Measurements from ENCODE around the gene ZDHHC24.
A peak's percentile ranks its signal among the peaks of the same experiment; 100 is the strongest.

Gene ZDHHC24

DNA sequence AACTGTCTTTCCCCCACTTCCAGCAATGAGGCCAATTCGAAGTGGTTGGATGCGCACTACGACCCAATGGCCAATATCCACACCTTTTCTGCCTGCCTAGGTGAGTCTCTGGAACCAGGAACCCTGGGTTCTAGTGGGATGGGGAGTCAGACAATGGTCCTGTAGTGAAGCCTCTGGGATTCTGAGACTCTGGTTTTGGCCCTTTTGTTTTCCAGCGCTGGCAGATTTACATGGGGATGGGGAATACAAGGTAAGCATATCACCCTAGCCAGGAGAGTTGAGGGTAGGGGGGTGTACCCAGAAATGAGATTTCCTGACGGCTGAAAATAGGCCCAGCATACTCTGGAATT, 34.9 kb downstream of the ZDHHC24 start:
- H3K36me3 ChIP-seq (ENCODE audit: insufficient read depth, low read length): peaks cover 27% of the 10 kb centered on the region
- peak overlapping the region; percentile 86 for H3K4me2 ChIP-seq (ENCODE audit: low read length)
- peak overlapping the region; percentile 83 for H3K9ac ChIP-seq (ENCODE audit: low read depth, low read length)
- no peaks in the 10 kb centered on the region for H3K27me3 ChIP-seq (ENCODE audit: control insufficient read depth, insufficient read depth, low read length)
- H3K4me1 ChIP-seq (ENCODE audit: control insufficient read depth, insufficient read depth, low read length): peaks cover 9% of the 10 kb centered on the region
- no peaks in the 10 kb centered on the region for H3K9me3 ChIP-seq (replicated peaks; ENCODE audit: low read length)
- H3K4me3 ChIP-seq (ENCODE audit: low read length): peak overlapping the region; percentile 89

GRCh38 chr11:66510271-66510989, 35.4 kb downstream of the ZDHHC24 start, which contains the start of gene BBS1:
TSS of gene BBS1 (plus strand) at chr11:66510635. CDS start at chr11:66510660, 25 bp downstream.
- peak within 1 kb of the TSS; percentile 89 for H3K4me3 ChIP-seq (ENCODE audit: low read length)

DNA sequence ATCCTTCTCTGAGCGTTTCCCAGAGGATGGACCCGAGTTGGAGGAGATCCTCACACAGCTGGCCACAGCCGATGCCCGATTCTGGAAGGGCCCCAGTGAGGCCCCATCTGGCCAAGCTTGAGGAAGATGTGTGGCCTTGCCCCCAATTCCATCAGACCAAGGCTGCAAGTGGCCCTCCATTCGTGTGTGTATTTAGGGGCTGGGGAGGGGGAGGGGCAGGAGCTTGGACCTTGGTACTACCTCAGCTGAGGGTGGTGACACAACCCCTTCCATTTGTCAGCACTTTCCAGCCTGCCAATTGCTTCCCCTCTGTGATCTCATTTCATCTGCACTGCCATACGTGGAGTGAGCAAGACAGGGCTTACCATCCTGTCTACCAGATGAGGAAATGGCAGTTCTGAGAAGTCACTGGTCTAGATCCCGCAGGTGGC, 36.7 kb downstream of the ZDHHC24 start:
- no peak overlapping the region for H3K9ac ChIP-seq (ENCODE audit: low read depth, low read length)
- H3K36me3 ChIP-seq (ENCODE audit: insufficient read depth, low read length): peaks cover 32% of the 10 kb centered on the region
- H3K9me3 ChIP-seq (replicated peaks; ENCODE audit: low read length): no peaks in the 10 kb centered on the region
- no peak overlapping the region for H3K4me3 ChIP-seq (ENCODE audit: low read length)
- H3K4me2 ChIP-seq (ENCODE audit: low read length): no peak overlapping the region
- no peaks in the 10 kb centered on the region for H3K27me3 ChIP-seq (ENCODE audit: control insufficient read depth, insufficient read depth, low read length)
- H3K4me1 ChIP-seq (ENCODE audit: control insufficient read depth, insufficient read depth, low read length): peaks cover 9% of the 10 kb centered on the region

More at GRCh38 chr11:66510271-66510989, 35.4 kb downstream of the ZDHHC24 start, which contains the start of gene BBS1:
- H3K9me3 ChIP-seq (replicated peaks; ENCODE audit: low read length): no peaks in the 10 kb centered on the region
- peak within 1 kb of the TSS; percentile 83 for H3K9ac ChIP-seq (ENCODE audit: low read depth, low read length)
- no peaks in the 10 kb centered on the region for H3K27me3 ChIP-seq (ENCODE audit: control insufficient read depth, insufficient read depth, low read length)
- peak within 1 kb of the TSS; percentile 86 for H3K4me2 ChIP-seq (ENCODE audit: low read length)
- peaks cover 25% of the 10 kb centered on the region for H3K36me3 ChIP-seq (ENCODE audit: insufficient read depth, low read length)
- H3K4me1 ChIP-seq (ENCODE audit: control insufficient read depth, insufficient read depth, low read length): peaks cover 9% of the 10 kb centered on the region

- Histone ChIP-seq H3K9ac (ENCODE audit: low read depth, low read length) (no peak overlapping the region), H3K4me1 (ENCODE audit: control insufficient read depth, insufficient read depth, low read length) (peaks cover 4% of the 10 kb centered on the region), H3K36me3 (ENCODE audit: insufficient read depth, low read length) (peaks cover 27% of the 10 kb centered on the region), H3K4me2 (ENCODE audit: low read length) (no peak overlapping the region), H3K27me3 (ENCODE audit: control insufficient read depth, insufficient read depth, low read length) (no peaks in the 10 kb centered on the region), H3K4me3 (ENCODE audit: low read length) (no peak overlapping the region), H3K9me3 (replicated peaks; ENCODE audit: low read length) (no peaks in the 10 kb centered on the region)
These were observed 40.5 kb downstream of the ZDHHC24 start for GRCh38 chr11:66505276-66505816.

DNA sequence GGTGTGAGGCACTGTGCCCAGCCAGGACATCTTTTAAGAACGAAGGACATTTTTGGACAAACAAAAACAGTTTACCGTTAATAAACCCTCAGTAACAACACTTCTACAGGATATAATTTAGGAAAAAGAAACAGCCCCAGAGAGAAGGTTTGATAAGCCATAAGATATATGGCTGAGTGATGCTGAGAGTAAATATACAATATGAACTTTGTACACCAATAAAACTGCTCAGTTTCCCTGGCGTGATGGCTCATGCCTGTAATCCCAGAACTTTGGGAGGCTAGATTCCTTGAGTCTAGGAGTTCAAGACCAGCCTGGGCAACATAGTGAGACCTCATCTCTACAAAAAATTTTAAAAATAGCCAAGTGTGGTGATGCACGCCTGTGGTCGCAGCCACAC, 47.3 kb downstream of the ZDHHC24 start:
- Histone ChIP-seq H3K9me3 (replicated peaks; ENCODE audit: low read length) (no peaks in the 10 kb centered on the region), H3K9ac (ENCODE audit: low read depth, low read length) (no peak overlapping the region), H3K27me3 (ENCODE audit: control insufficient read depth, insufficient read depth, low read length) (no peaks in the 10 kb centered on the region), H3K4me1 (ENCODE audit: control insufficient read depth, insufficient read depth, low read length) (no peaks in the 10 kb centered on the region), H3K4me3 (ENCODE audit: low read length) (no peak overlapping the region), H3K36me3 (ENCODE audit: insufficient read depth, low read length) (peaks cover 41% of the 10 kb centered on the region), H3K4me2 (ENCODE audit: low read length) (no peak overlapping the region)

- H3K4me3 ChIP-seq (ENCODE audit: low read length): no peak overlapping the region
- H3K9ac ChIP-seq (ENCODE audit: low read depth, low read length): no peak overlapping the region
These were observed 48.6 kb downstream of the ZDHHC24 start for GRCh38 chr11:66497206-66497605.

DNA sequence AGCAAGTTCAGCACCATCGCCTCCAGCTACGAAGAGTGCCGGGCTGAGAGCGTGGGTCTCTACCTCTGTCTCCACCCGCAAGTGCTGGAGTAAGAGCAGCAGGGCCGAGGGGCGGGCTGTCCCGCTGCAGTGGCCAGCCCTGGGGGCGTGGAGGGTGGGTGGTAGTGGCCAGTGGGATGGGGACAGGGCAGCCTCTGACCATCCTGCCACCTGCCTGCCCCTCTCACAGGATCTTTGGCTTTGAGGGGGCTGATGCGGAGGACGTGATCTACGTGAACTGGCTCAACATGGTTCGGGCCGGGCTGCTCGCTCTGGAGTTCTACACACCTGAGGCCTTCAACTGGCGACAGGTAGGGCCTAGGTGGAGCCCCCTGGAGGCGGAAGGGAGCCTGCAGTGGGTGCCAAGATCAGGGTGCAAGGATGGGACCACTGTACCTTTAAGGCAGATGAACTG, 50.4 kb downstream of the ZDHHC24 start:
- Histone ChIP-seq H3K4me1 (ENCODE audit: control insufficient read depth, insufficient read depth, low read length) (no peaks in the 10 kb centered on the region), H3K4me3 (ENCODE audit: low read length) (no peak overlapping the region), H3K9me3 (replicated peaks; ENCODE audit: low read length) (no peaks in the 10 kb centered on the region), H3K36me3 (ENCODE audit: insufficient read depth, low read length) (peaks cover 58% of the 10 kb centered on the region), H3K9ac (ENCODE audit: low read depth, low read length) (no peak overlapping the region), H3K4me2 (ENCODE audit: low read length) (no peak overlapping the region), H3K27me3 (ENCODE audit: control insufficient read depth, insufficient read depth, low read length) (no peaks in the 10 kb centered on the region)

More at GRCh38 chr11:66497206-66497605, 48.6 kb downstream of the ZDHHC24 start:
- H3K36me3 ChIP-seq (ENCODE audit: insufficient read depth, low read length): peaks cover 53% of the 10 kb centered on the region
- no peaks in the 10 kb centered on the region for H3K9me3 ChIP-seq (replicated peaks; ENCODE audit: low read length)
- no peaks in the 10 kb centered on the region for H3K4me1 ChIP-seq (ENCODE audit: control insufficient read depth, insufficient read depth, low read length)
- H3K4me2 ChIP-seq (ENCODE audit: low read length): no peak overlapping the region
- no peaks in the 10 kb centered on the region for H3K27me3 ChIP-seq (ENCODE audit: control insufficient read depth, insufficient read depth, low read length)

DNA sequence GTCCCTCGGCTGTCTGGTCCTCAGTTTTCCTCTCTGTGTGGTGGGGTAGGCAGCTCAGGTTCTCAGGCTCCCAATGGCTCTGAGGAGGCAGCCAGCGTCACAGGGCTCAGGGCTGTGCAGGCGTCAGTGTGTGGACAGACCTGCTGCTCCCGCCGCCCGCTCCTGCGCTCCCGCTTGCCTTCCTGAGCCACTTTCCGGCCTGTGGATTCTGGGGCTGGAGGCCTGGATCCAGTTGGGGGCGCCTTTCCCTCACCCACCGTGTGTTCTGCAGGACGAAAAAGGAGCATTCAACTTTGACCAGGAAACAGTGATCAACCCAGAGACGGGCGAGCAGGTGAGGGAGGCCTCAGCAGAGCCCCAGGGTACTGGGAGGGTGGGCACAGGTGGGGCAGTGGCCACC, 50.9 kb downstream of the ZDHHC24 start:
- Histone ChIP-seq H3K27me3 (ENCODE audit: control insufficient read depth, insufficient read depth, low read length) (no peaks in the 10 kb centered on the region), H3K4me1 (ENCODE audit: control insufficient read depth, insufficient read depth, low read length) (no peaks in the 10 kb centered on the region), H3K9me3 (replicated peaks; ENCODE audit: low read length) (no peaks in the 10 kb centered on the region), H3K36me3 (ENCODE audit: insufficient read depth, low read length) (peaks cover 58% of the 10 kb centered on the region), H3K4me3 (ENCODE audit: low read length) (no peak overlapping the region), H3K4me2 (ENCODE audit: low read length) (no peak overlapping the region), H3K9ac (ENCODE audit: low read depth, low read length) (no peak overlapping the region)

DNA sequence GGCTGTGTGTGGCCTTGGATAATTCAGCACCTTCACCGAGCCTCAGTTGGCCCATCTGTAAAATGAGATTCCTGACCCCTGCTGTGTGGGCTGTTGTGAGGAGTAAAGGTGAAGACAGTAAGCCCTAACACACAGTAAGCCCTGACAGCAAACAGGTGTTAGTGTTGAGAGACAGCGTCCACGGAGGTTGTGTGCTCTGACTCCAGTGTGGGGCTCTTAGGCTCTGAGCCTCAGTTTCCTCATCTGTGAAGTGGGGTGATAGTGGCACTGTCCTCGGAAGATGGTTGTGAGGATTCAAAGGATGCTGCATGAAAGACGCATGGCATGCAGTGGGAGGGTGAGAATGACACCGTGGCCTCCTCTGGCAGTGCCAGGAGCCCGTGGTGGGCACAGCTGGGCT, 51.4 kb downstream of the ZDHHC24 start:
- no peaks in the 10 kb centered on the region for H3K9me3 ChIP-seq (replicated peaks; ENCODE audit: low read length)
- H3K27me3 ChIP-seq (ENCODE audit: control insufficient read depth, insufficient read depth, low read length): no peaks in the 10 kb centered on the region
- H3K36me3 ChIP-seq (ENCODE audit: insufficient read depth, low read length): peaks cover 59% of the 10 kb centered on the region
- H3K4me1 ChIP-seq (ENCODE audit: control insufficient read depth, insufficient read depth, low read length): no peaks in the 10 kb centered on the region
- H3K9ac ChIP-seq (ENCODE audit: low read depth, low read length): no peak overlapping the region
- H3K4me3 ChIP-seq (ENCODE audit: low read length): no peak overlapping the region
- no peak overlapping the region for H3K4me2 ChIP-seq (ENCODE audit: low read length)

DNA sequence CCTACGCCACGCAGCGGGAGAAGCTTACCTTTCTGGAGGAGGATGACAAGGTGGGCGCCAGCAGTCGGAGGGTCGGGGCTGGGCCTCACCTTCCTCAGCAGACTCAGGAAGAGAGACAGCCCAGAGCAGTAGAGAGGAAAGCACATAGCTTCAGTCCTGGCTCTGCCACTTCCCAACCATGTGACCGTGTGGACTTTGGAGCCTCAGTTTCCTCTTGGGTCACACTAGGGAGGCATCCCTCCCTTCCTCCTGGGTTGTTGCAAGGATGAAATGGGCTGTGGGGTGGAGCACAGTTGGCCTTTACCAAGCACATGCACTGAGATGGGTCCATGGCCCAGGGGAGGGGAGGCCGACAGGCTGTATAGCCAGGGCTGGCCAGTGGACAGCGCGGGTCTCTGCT, 52.7 kb downstream of the ZDHHC24 start:
- no peaks in the 10 kb centered on the region for H3K4me1 ChIP-seq (ENCODE audit: control insufficient read depth, insufficient read depth, low read length)
- no peak overlapping the region for H3K9ac ChIP-seq (ENCODE audit: low read depth, low read length)
- H3K27me3 ChIP-seq (ENCODE audit: control insufficient read depth, insufficient read depth, low read length): no peaks in the 10 kb centered on the region
- peaks cover 59% of the 10 kb centered on the region for H3K36me3 ChIP-seq (ENCODE audit: insufficient read depth, low read length)
- H3K4me3 ChIP-seq (ENCODE audit: low read length): no peak overlapping the region
- no peaks in the 10 kb centered on the region for H3K9me3 ChIP-seq (replicated peaks; ENCODE audit: low read length)
- H3K4me2 ChIP-seq (ENCODE audit: low read length): no peak overlapping the region

DNA sequence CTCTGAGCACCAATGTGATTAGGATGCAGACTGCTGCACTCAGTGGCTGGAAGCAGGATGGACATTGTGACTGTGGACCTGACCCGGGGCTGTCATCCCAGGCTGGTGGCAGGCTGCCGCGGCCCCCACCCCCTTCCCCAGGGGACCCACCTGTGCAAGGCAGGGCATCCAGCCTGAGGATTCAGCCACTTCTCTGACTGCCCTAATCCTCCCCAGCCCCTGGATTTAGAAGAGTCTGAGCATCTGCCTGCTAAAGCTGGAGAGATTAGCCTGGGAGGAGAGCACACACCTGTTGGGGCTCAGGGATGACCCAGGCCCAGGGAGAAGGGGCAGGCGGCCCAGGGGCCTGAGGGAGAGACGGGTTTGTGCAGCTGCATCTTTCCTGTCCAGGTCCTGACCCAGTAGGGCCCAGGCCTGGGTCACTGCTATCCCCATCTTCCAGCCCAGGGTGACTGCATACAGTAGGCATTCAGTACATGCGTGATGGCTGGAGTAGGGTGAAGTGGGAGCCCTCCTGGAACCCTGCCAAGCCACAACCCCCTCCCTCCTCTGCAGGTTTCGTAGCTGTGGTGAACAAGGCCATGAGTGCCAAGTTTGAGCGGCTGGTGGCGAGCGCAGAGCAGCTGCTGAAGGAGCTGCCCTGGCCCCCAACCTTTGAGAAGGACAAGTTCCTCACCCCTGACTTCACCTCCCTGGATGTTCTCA, 53.5 kb downstream of the ZDHHC24 start:
- no peaks in the 10 kb centered on the region for H3K4me1 ChIP-seq (ENCODE audit: control insufficient read depth, insufficient read depth, low read length)
- H3K4me3 ChIP-seq (ENCODE audit: low read length): no peak overlapping the region
- no peak overlapping the region for H3K4me2 ChIP-seq (ENCODE audit: low read length)
- no peak overlapping the region for H3K9ac ChIP-seq (ENCODE audit: low read depth, low read length)
- no peaks in the 10 kb centered on the region for H3K27me3 ChIP-seq (ENCODE audit: control insufficient read depth, insufficient read depth, low read length)
- no peaks in the 10 kb centered on the region for H3K9me3 ChIP-seq (replicated peaks; ENCODE audit: low read length)
- peaks cover 64% of the 10 kb centered on the region for H3K36me3 ChIP-seq (ENCODE audit: insufficient read depth, low read length)

Measured in skeletal muscle satellite cell (primary cell).